ENCODE results near the gene HOXB9.

DNA sequence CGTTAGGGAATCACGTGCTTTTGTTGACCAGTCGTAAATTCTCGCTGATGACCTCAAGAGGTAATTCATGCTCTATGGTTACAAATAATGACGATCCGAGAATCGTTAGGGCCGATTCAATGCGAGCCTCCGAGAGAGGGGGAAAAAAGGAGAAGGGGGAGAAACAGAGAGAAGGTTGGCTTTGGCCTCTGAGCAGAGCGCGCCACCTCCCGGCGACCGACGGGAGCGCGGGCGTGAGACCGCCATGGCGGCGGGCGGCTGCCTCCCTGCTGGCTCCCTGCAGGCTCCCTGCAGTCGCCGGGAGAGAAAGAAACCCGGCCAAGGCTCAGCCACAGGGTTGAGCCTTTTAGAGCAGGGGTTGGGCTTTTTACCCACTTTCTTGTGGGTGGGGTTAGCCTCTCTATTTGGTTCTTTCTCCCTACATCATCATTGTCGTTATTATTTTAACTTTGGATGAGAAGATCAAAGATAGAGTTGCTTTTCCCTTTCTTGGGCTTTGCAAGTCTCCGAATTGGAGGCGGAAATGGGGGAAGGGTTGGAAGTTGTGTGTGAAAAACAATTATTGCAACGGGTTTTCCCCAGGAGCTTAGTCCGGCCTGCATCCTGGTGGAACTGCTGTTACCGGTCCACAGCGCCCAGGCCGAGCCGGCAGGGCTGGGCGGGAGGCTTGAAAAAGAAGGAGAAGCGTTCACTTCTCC, 32.2 kb downstream of the HOXB9 start:
- TF ChIP-seq HNRNPH1 (optimal IDR thresholded peaks at IDR 0.05; ENCODE audit: low read depth, low read length) (no peak), SOX6 (IDR thresholded peaks at IDR 0.05) (no peak), SOX6 (CRISPR knock-in tag; IDR thresholded peaks at IDR 0.05) (no peak), FOXJ3 (CRISPR knock-in tag; IDR thresholded peaks at IDR 0.05; ENCODE audit: borderline replicate concordance) (no peak), JUN (CRISPR knock-in tag; IDR thresholded peaks at IDR 0.05) (no peak), ATF7 (IDR thresholded peaks at IDR 0.05) (no peak), ATF7 (CRISPR knock-in tag; IDR thresholded peaks at IDR 0.05) (no peak), YEATS2 (CRISPR knock-in tag; IDR thresholded peaks at IDR 0.05; ENCODE audit: borderline replicate concordance) (no peak), ZNF781 (CRISPR knock-in tag; IDR thresholded peaks at IDR 0.05; ENCODE audit: borderline replicate concordance, not compliant biosample characterization) (no peak), PHF20 (CRISPR knock-in tag; IDR thresholded peaks at IDR 0.05) (no peak)

Data from HepG2 (cell line).